ENCODE results near the gene DIAPH2. TPM values are rescaled to one million over a fixed set of nuclear protein-coding genes. Genes with fewer than 3 reads are reported as not detected.

The DIAPH2 gene
- polyA plus RNA-seq, 1 donor: 8.9 TPM

DNA sequence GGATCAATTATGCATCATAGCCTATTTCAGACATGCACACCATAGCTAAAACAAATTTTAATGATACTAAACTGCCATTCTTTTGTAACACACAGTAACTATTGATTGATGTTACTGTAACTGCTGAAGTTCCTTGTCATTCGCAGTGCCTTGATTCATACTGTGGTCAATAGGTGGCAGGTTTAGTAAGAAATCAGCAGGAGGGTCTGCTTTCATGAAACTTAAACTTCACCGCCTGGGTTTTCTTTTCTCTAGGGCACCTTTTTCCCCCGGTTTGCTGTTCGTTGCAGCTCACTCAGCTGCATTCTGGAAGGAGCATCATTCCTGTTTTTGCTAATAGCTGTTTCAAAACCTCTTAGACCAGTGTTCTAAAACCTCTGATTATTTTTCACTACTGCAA, 287.2 kb downstream of the DIAPH2 start:
- no peak for DNase-seq

DNA sequence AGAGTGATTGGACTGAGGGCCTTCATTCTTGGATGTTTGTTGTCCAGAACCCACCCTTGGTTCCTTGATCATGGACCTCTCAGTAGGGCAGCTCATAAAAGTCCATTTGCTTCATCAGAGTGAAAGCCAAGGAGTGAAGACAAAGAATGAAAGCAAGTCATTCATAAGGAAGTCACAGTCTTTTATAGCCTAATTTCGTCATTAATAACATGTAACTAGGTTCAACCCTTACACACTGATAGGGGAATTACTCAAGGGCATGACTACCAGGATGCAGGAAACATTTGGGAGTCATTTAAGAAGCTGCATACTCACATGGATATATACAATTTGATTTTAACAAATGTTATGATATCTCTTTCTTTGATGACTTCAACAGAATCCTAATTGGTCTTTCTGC, 294.3 kb downstream of the DIAPH2 start:
- DNase-seq: no peak

- DNase-seq: no peak
Measured at GRCh38 chrX:96979766-96980165, 295.1 kb downstream of the DIAPH2 start.

DNA sequence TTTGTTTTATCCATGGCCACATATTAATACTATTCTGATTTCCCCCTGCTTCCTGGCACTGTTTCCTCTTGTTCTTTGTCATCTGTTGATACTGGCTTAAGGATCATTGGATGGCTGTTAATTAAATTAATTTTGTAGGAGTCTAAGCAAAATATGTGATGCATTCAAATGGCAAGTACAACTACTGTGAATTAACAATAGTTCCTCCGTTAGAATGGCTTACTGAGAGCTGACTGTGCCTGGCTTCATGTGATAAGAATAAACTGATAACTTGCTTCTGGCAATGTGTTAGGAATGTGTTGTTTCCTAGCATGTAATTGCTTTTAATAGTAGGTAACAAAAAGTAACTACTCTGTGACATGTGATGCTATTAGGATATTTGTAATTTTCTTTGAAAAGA, 297.5 kb downstream of the DIAPH2 start:
- DNase-seq: no peak

- DNase-seq: no peak
Measured at GRCh38 chrX:96984538-96984937, 299.9 kb downstream of the DIAPH2 start.

GRCh38 chrX:96985046-96985445, 300.4 kb downstream of the DIAPH2 start:
- no peak for DNase-seq

- DNase-seq: no peak
Measured at GRCh38 chrX:96987228-96987627, 302.6 kb downstream of the DIAPH2 start.

- DNase-seq: no peak
Measured at GRCh38 chrX:96989830-96990571, 305.4 kb downstream of the DIAPH2 start.

DNA sequence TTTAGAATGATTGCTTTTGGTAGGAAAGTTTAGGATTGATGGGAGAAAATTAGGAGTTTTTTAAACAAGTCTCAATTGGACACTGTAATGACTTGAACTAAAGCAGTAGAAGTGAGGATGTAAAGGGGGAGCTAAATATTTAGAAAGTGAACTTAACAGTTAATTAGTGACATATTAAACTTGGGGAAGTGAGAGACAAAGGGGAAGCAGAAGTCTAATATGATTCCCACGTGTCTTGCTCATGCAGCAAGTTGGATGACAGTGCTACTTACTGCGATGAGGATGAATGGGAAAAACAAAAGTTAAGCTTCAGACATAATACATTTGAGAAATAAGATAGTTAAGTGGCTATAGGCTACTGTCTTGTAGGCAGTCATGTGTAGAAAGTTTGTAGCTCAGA, 309.5 kb downstream of the DIAPH2 start:
- DNase-seq: no peak

DNA sequence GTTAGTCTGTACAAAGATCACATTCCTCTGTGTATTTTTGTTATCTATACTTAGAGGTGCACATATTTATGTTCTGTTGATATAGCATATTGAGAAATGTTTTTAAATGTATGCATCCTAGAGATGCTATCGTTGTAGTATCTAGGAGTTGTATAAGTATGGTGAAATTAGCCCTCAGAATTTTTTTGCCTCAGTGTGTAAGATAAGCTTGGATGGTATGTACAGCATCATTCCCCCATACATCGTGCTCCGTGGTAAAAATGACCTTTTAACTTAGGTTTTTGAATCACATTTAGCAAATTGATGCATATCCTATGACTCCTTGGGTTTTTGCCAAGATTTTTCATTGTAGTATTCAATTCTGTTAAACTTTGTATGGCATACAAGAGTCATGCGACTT, 312.6 kb downstream of the DIAPH2 start:
- no peak for DNase-seq

DNA sequence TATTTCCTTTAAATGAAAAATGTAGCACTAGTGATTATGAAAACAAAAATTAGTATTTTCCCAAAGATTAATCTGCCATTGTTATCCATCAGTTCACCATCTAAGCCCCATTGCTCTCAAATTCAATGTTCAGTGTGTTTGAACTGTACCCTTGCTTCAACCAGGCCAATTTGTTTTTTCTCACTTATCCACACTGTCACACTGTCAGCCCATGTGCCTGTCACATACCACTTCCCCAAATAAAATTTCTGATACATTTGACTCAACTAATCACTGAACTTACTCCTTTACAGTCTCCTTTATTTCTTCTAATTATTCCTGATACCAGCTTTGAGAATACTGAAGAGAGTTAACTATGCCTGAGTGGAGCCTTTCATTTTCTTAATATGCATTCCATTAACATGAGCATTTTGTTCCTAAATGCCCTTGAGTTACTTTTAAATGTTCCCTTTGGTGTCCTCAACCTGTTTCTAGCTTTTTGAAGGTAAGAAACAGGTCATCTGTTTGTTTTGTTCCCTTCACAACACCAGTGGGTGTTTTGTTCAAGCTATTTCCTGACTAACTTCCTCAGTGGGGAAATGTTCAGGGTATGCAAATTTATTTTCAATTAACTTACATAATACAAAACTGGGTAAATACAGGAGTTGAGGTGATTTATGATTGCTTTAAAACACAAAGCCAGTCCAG, 316.2 kb downstream of the DIAPH2 start:
- no peak for DNase-seq

DNA sequence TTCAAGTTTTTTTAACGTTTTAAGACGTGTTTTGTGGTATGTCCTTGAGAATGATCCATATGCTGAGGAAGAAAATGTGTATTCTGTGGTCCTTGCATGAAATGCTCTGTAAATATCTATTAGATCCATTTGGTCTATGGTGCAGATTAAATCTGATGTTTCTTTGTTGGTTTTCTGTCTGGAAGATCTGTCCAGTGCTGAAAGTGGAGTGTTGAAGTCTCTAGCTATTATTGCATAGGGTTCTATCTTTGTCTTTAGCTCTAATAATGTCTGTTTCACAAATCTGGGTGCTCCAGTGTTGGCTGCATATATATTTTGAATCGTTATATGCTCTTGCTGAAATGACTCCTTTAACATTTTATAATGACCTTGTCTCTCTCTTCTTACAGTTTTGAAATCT, 321.5 kb downstream of the DIAPH2 start:
- no peak for DNase-seq

DNA sequence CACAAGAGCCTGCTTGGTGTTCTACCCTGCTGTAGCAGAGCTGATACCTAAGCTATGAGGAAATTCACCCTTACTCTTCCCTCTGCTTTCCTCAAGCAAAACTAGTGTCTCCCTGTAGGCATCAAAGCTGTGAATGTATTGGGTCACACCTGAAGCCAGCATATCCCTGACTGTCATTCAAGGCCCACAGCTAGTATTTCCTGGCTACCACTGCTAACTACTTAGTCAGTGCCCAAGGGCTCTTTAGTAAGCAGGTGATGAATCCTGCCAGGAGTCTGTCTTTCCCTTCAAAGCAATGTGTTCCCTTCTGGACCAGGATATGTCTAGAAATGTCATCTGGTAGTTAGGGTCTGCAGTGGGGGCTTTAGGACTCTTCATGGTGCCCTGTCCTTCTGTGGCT, 324.7 kb downstream of the DIAPH2 start:
- DNase-seq: no peak

DNA sequence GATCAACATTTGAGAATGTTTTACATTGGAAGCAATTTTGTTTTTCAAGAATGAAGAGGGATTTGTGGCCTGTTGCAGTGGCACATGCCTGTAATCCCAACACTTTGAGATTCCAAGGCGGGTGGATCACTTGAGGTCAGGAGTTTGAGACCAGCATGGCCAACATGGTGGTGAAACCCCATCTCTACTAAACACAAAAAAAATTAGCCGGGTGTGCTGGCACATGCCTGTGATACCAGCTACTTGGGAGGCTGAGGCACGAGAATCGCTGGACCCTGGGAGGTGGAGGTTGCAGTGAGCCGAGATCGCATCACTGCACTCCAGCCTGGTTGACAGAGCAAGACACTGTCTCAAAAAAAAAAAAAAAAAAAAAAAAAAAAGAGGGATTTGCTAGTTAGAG, 326.9 kb downstream of the DIAPH2 start:
- DNase-seq: no peak

DNA sequence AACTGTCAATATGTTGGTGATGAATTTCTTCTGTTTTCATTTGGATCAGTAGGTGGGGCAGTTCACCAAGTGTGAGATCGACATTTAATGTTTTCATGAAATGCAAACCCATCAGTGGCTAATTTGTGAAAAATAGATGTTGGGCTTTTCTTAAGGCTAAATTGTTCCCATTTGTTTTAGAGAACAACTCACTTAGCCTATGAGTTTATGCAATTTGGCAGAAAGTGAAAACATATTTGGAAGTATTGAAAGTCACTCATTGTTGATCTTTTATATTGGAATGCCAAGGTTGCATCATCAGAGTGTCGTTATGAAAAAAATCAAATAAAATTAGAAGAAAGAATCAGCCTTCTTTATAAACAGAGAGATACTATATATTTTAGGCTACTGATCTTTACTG, 331.5 kb downstream of the DIAPH2 start:
- DNase-seq: no peak

GRCh38 chrX:97021680-97022079, 337.0 kb downstream of the DIAPH2 start:
- DNase-seq: no peak

DNA sequence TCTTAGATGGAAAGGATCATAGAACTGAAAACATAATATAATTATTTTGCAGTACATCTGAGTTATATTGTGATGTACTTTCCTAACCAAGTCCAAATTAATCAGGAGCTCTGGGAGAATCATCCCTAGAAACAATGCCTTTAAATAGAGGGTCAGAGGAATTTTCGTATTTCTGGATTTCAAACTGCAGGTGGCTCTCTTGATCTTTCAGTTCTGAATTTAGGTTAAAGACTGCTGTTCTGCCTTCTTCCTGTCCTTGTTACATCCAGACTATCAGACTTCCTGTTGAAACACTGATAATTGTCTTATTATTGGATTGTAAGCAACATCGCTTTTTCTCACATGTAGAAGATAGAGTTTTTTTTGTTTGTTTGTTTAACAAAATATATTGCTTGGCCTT, 341.8 kb downstream of the DIAPH2 start:
- DNase-seq: no peak

- no peak for DNase-seq
Measured at GRCh38 chrX:97027384-97027922, 342.8 kb downstream of the DIAPH2 start.

GRCh38 chrX:97030463-97030862, 345.8 kb downstream of the DIAPH2 start:
- DNase-seq: no peak

DNA sequence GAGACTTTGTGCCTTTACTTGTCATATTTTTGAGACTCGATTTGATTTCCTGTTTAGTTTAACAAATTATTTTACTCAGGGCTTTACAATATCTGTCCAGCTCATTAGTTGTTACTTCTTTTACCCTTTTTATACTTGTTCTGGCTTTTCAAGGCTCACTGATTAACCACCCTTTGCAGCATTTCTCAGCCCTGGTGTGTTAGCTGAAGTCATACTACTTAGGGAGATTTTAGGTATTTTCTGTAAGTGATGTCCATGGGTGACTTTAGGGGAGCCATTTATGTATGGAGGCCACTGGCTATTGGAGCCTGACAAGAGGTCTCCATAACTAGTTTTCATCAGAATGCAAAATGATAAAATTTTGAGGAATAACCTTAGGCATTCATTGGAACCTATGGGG, 346.3 kb downstream of the DIAPH2 start:
- no peak for DNase-seq

DNA sequence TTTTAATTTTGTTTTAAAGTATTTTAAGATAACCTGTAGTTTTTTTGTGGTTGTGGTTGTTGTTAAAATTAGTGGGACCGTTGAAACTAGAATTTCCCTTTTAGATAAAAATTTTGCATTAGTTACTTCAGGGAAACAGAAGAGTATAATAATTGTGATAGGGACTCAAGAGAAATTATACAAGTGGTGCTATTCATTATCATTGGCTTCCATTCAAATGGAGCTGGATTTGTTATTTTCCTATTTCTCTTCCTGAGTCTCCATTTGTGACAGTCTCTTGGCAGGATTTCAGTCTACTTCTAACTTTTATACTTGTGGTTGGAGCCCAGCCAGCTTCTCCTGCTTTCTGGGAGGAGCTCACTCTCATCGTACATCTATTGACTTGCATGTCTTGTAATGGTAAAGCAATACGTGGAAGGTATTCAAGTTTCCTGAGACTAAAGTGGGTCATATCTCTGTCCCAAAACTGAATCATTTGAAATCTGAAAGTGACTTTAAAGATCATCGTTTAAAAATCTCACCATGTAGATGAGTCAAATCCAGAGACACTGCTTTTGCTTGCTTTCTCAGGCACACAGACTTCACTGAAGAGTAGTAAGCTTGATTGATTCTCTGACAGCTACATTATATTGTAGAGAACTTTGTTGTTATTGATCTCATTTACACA, 354.9 kb downstream of the DIAPH2 start:
- no peak for DNase-seq

DNA sequence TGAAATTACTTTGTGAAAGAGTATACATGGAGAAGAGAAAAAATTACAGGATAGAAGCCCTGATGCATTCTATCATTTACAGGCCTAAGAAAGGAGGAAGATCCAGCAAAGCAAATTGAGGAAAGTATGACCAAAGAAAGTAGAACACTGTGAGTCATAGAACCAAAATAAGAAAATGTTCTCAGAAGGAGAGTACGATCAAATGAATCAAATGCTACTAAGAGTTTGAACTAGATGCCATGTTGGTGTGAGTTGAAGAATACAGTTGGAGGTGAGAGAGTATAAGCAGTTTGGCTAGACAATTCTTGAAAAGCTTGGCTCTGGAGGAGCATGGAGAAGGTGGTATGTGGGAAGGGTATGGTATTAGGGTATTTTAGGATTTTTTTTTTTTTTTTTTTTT, 360.8 kb downstream of the DIAPH2 start:
- no peak for DNase-seq

GRCh38 chrX:97046867-97047266, 362.2 kb downstream of the DIAPH2 start:
- DNase-seq: no peak

All from left kidney (tissue), 2 donors.